Dermis microvascular lymphatic vessel endothelial cell (primary cell): ENCODE data around the gene WDR55. TPM values are rescaled to one million over a fixed set of nuclear protein-coding genes. Genes with fewer than 3 reads are reported as not detected.
"Not testable (repeated sequence)": the region's sequence is repeated elsewhere in the genome, so short reads cannot be mapped to it uniquely, and the experiment has no call there.

Source experiments
- DNase-seq, 2 donors: peaks; one replicate each; pipeline versions ENCODE4 v3.0.0 to v3.0.0-alpha.2; 2010; ENCODE audit warnings: low read depth in 2 of 2
- total RNA-seq: library from RNA; depleted of rRNA; stranded (reverse); fragments of >200 nt; gene quantifications from 2 replicates; pipeline ENCODE4 v1.2.1, GENCODE V29; 2014

Gene WDR55
- 24.6 and 31.7 TPM in 2 replicates for total RNA-seq

- peak; percentile 69 to 92 for DNase-seq
Measured at GRCh38 chr5:140664359-140665119, at the start of gene WDR55. WDR55 (plus strand) TSS chr5:140664904; CDS start chr5:140664913, 9 bp downstream.

- no peak for DNase-seq
Measured at GRCh38 chr5:140622301-140622700, 42.4 kb upstream of the WDR55 start.

GRCh38 chr5:140623061-140623460 is 41.6 kb upstream of the WDR55 start:
- not testable (repeated sequence) for DNase-seq

GRCh38 chr5:140624886-140625285 is 39.8 kb upstream of the WDR55 start:
- DNase-seq = not testable (repeated sequence)

- DNase-seq = no peak
Measured at GRCh38 chr5:140627972-140628371, 36.7 kb upstream of the WDR55 start.

GRCh38 chr5:140628711-140629110 is 36.0 kb upstream of the WDR55 start:
- no peak for DNase-seq

GRCh38 chr5:140630292-140631035 is 34.2 kb upstream of the WDR55 start:
- DNase-seq = no peak

GRCh38 chr5:140631036-140631417 is 33.7 kb upstream of the WDR55 start:
- no peak for DNase-seq

- no peak for DNase-seq
Measured at GRCh38 chr5:140631831-140632365, 32.8 kb upstream of the WDR55 start.

- DNase-seq = peak in 1 of 2 donors; percentile 54
Measured at GRCh38 chr5:140632366-140633020, 32.2 kb upstream of the WDR55 start.

GRCh38 chr5:140633021-140633471 is 31.7 kb upstream of the WDR55 start, which contains the start of gene CD14:
CD14 (minus strand) TSS chr5:140633175; CDS start chr5:140633071, 104 bp downstream.
- DNase-seq = peak in 1 of 2 donors; percentile 18

GRCh38 chr5:140633501-140633900 is 31.2 kb upstream of the WDR55 start:
- no peak for DNase-seq

GRCh38 chr5:140634103-140634502 is 30.6 kb upstream of the WDR55 start:
- no peak for DNase-seq

- DNase-seq = no peak
Measured at GRCh38 chr5:140635291-140636257, 29.1 kb upstream of the WDR55 start.

GRCh38 chr5:140637371-140638100 is 27.2 kb upstream of the WDR55 start:
- no peak for DNase-seq

- not testable (repeated sequence) for DNase-seq
Measured at GRCh38 chr5:140638898-140639147, 25.9 kb upstream of the WDR55 start.

GRCh38 chr5:140639148-140639981 is 25.3 kb upstream of the WDR55 start, which contains the start of gene TMCO6:
TMCO6 (plus strand) TSS chr5:140639451; CDS start chr5:140639528, 77 bp downstream.
- DNase-seq = peak; percentile 91 to 96

GRCh38 chr5:140641716-140642115 is 23.0 kb upstream of the WDR55 start:
- DNase-seq = no peak

GRCh38 chr5:140642718-140643117 is 22.0 kb upstream of the WDR55 start:
- DNase-seq = no peak
